ENCODE data around the gene MACROD2.

- TF ChIP-seq CTCF (IDR thresholded peaks at IDR 0.05; ENCODE audit: insufficient read depth, low read length, poor library complexity, severe bottlenecking) (no peak), EZH2phosphoT487 (conservative IDR thresholded peaks at IDR 0.05; ENCODE audit: low read length) (no peak)
Measured at GRCh38 chr20:15930311-15931305, 1935.3 kb downstream of the MACROD2 start.
